HEK293 (cell line): ENCODE results near the gene ZFYVE28.

Source experiments
- CTCF ChIA-PET: fragments of 350-600 bp; formaldehyde crosslinking; extraction: SDS; loops from one replicate; lab custom pipeline; 2021; ENCODE audit warnings: antibody characterized with exemption; lab: Yijun Ruan, JAX
- POLR2A ChIA-PET: fragments of 300-600 bp; formaldehyde crosslinking; extraction: SDS; loops from one replicate; lab custom pipeline; 2020; ENCODE audit warnings: antibody characterized with exemption, inconsistent platforms; lab: Yijun Ruan, JAX
- H3K27ac ChIP-seq: fragments of 200-500 bp; sonication (Bioruptor generic); 2 replicates; pipeline ENCODE4 v1.5.1; 2014; ENCODE audit warnings: low read depth, low read length, control low read depth, inconsistent platforms; ENCODE audit errors: extremely low read depth
- H3K36me3 ChIP-seq, 2 experiments: fragments of 200-500 bp in 1 of 2; sonication (Bioruptor generic) in 1 of 2; 1 replicate in 1 of 2; 2 replicates in 1 of 2; pipeline ENCODE4 v1.5.1; 2014 to 2017; ENCODE audit warnings: inconsistent platforms in 2 of 2, low read length in 2 of 2; ENCODE audit not compliant: control insufficient read depth in 2 of 2, insufficient read depth in 1 of 2
- H3K4me1 ChIP-seq: fragments of 200-500 bp; sonication (Bioruptor generic); 2 replicates; pipeline ENCODE4 v1.5.1; 2014; ENCODE audit warnings: mild to moderate bottlenecking, low read length, inconsistent platforms; ENCODE audit not compliant: control insufficient read depth, insufficient read depth
- H3K4me3 ChIP-seq: 2 replicates; pipeline ENCODE4 v1.5.1; 2011; ENCODE audit warnings: low read depth, mild to moderate bottlenecking, control low read depth, low read length, moderate library complexity
- H3K9me3 ChIP-seq: fragments of 200-500 bp; sonication (Bioruptor generic); 2 replicates; pipeline ENCODE4 v1.5.1; 2014; ENCODE audit warnings: low read depth, low read length, inconsistent platforms; ENCODE audit not compliant: control insufficient read depth, insufficient read depth
- KLF9 ChIP-seq: fragments of 450-650 bp; formaldehyde crosslinking; IDR thresholded peaks from 2 replicates; pipeline ENCODE4 v1.5.1; 2016; ENCODE audit warnings: missing biosample characterization, missing genetic modification characterization, low read depth
- OVOL3 ChIP-seq: fragments of 450-650 bp; formaldehyde crosslinking; IDR thresholded peaks from 2 replicates; pipeline ENCODE4 v1.5.1; 2016; ENCODE audit warnings: missing biosample characterization, missing genetic modification characterization
- SALL2 ChIP-seq: fragments of 450-650 bp; formaldehyde crosslinking; IDR thresholded peaks from 2 replicates; pipeline ENCODE4 v1.5.0; 2017; ENCODE audit warnings: missing biosample characterization, mild to moderate bottlenecking, missing genetic modification characterization, borderline replicate concordance
- SCRT1 ChIP-seq: fragments of 450-650 bp; formaldehyde crosslinking; IDR thresholded peaks from 2 replicates; pipeline ENCODE4 v1.5.1; 2016; ENCODE audit warnings: missing biosample characterization, missing genetic modification characterization, borderline replicate concordance
- SCRT2 ChIP-seq: fragments of 450-650 bp; formaldehyde crosslinking; IDR thresholded peaks from 2 replicates; pipeline ENCODE4 v1.5.1; 2016; ENCODE audit warnings: missing biosample characterization, missing genetic modification characterization
- WT1 ChIP-seq: fragments of 450-650 bp; formaldehyde crosslinking; IDR thresholded peaks from 2 replicates; pipeline ENCODE4 v1.5.1; 2016; ENCODE audit warnings: missing biosample characterization, missing genetic modification characterization
- ZBTB17 ChIP-seq: fragments of 450-650 bp; formaldehyde crosslinking; IDR thresholded peaks from 2 replicates; pipeline ENCODE4 v1.5.1; 2016; ENCODE audit warnings: missing biosample characterization, missing genetic modification characterization
- ZFP37 ChIP-seq: fragments of 450-650 bp; formaldehyde crosslinking; IDR thresholded peaks from 2 replicates; pipeline ENCODE4 v1.5.1; 2016; ENCODE audit warnings: missing biosample characterization, missing genetic modification characterization
- ZNF121 ChIP-seq: fragments of 450-650 bp; formaldehyde crosslinking; IDR thresholded peaks from 2 replicates; pipeline ENCODE4 v1.5.1; 2016; ENCODE audit warnings: missing biosample characterization, missing genetic modification characterization
- ZNF174 ChIP-seq: fragments of 450-650 bp; formaldehyde crosslinking; IDR thresholded peaks from 2 replicates; pipeline ENCODE4 v1.5.0; 2017; ENCODE audit warnings: missing biosample characterization, mild to moderate bottlenecking, missing genetic modification characterization
- ZNF19 ChIP-seq: fragments of 450-650 bp; formaldehyde crosslinking; IDR thresholded peaks from 2 replicates; pipeline ENCODE4; 2016; ENCODE audit warnings: missing biosample characterization, missing genetic modification characterization, low read depth
- ZNF202 ChIP-seq: fragments of 450-650 bp; formaldehyde crosslinking; IDR thresholded peaks from 2 replicates; pipeline ENCODE4 v1.5.1; 2016; ENCODE audit warnings: missing biosample characterization, missing genetic modification characterization, borderline replicate concordance
- ZNF221 ChIP-seq: fragments of 450-650 bp; formaldehyde crosslinking; IDR thresholded peaks from 2 replicates; pipeline ENCODE4 v1.5.1; 2017; ENCODE audit warnings: missing biosample characterization, missing genetic modification characterization, borderline replicate concordance
- ZNF23 ChIP-seq: fragments of 450-650 bp; formaldehyde crosslinking; IDR thresholded peaks from 2 replicates; pipeline ENCODE4 v1.5.1; 2016; ENCODE audit warnings: missing biosample characterization, missing genetic modification characterization, borderline replicate concordance
- ZNF530 ChIP-seq: fragments of 450-650 bp; formaldehyde crosslinking; IDR thresholded peaks from 2 replicates; pipeline ENCODE4 v1.5.1; 2016; ENCODE audit warnings: low read depth, missing biosample characterization, missing genetic modification characterization
- ZNF585B ChIP-seq: fragments of 450-650 bp; formaldehyde crosslinking; IDR thresholded peaks from 2 replicates; pipeline ENCODE4 v1.5.1; 2016; ENCODE audit warnings: missing biosample characterization, missing genetic modification characterization
- ZNF624 ChIP-seq: fragments of 450-650 bp; formaldehyde crosslinking; IDR thresholded peaks from 2 replicates; pipeline ENCODE4 v1.5.1; 2017; ENCODE audit warnings: missing biosample characterization, missing genetic modification characterization
- TF ChIP-seq, protein P1 (sequence below): IDR thresholded peaks from 2 replicates; pipeline ENCODE4 v1.6.1; 2011; ENCODE audit warnings: mild to moderate bottlenecking, low read depth, low read length, borderline replicate concordance
- TF ChIP-seq, protein P2 (sequence below): fragments of 450-650 bp; formaldehyde crosslinking; IDR thresholded peaks from 2 replicates; pipeline ENCODE4 v1.5.1; 2016; ENCODE audit warnings: missing biosample characterization, missing genetic modification characterization
- TF ChIP-seq, protein P3 (sequence below): fragments of 450-650 bp; formaldehyde crosslinking; IDR thresholded peaks from 2 replicates; pipeline ENCODE4 v1.5.1; 2016; ENCODE audit warnings: missing biosample characterization, missing genetic modification characterization
- TF ChIP-seq, protein P4 (sequence below): fragments of 450-650 bp; formaldehyde crosslinking; IDR thresholded peaks from 2 replicates; pipeline ENCODE4 v1.5.1; 2017; ENCODE audit warnings: missing biosample characterization, missing genetic modification characterization
- TF ChIP-seq, protein P5 (sequence below): fragments of 450-650 bp; formaldehyde crosslinking; IDR thresholded peaks from 2 replicates; pipeline ENCODE4 v1.5.1; 2017; ENCODE audit warnings: missing biosample characterization, missing genetic modification characterization
- TF ChIP-seq, protein P6 (sequence below): fragments of 450-650 bp; formaldehyde crosslinking; IDR thresholded peaks from 2 replicates; pipeline ENCODE4 v1.5.1; 2016; ENCODE audit warnings: missing biosample characterization, missing genetic modification characterization

The ZFYVE28 gene

DNA sequence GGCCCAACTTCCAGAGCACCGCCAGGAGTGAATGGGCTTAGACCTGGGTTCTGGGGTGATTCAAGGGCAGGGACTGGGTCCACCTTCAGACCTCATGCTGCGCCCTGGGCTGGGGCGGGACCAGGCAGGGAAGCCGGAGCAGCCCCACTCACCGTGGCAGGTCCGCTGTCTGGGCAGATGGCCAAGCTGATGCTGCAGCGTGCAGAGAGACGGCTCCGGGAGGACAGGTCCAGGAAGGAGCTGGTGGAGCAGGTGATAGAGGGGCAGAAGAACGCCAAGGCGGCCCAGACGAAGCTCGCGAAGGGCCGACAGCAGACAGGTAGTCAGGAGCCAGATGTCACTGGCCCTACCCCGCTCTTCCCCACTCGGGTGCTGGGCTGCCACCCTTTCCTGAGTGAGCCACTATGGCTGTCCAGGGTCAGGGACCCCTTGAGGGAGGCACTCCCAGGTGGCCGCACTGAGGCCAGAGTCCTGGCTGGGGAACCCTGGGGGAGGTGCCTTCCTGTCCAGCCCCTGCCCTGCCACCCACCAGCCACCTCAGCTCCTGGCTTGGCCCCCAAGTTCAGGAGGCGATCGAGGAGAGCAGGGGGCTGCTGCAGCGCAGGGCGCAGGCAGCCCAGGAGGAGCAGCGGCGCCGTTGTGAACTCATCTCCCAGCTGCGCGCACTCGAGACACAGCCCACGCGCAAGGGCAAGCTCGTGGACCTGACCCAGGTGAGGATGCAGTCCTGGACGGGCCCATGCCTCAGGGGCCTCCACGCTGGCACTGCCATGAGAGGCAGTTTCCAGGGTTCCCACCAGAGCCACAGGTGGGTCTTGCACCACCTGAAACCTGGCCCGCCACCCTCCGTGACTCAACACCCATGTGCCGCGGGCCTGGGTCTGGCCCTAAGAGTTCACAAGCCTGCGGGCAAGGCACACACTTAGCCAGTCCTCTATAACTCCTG, 40.4 kb upstream of the ZFYVE28 start:
- H3K4me3 ChIP-seq: no peak overlapping the region
- ChIA-PET CTCF (no interaction called here), POLR2A (interaction anchor here (1.2 kb wide), 1 partner anchor 10 kb away, joined by 5 read pairs; the partner anchor contains the start of gene RNF4)
- no peaks in the 10 kb centered on the region for H3K36me3 ChIP-seq
- no peaks in the 10 kb centered on the region for H3K9me3 ChIP-seq
- H3K27ac ChIP-seq: no peak overlapping the region
- TF ChIP-seq SCRT1 (tag by site-specific recombination) (peak; percentile 50; the same call in 1 of the 2 replicates), ZNF174 (tag by site-specific recombination) (no peak), ZNF121 (tag by site-specific recombination) (no peak), ZNF530 (tag by site-specific recombination) (no peak), SCRT2 (tag by site-specific recombination) (peak; percentile 64), ZFP37 (tag by site-specific recombination) (no peak)
- TF ChIP-seq, protein P1, sequence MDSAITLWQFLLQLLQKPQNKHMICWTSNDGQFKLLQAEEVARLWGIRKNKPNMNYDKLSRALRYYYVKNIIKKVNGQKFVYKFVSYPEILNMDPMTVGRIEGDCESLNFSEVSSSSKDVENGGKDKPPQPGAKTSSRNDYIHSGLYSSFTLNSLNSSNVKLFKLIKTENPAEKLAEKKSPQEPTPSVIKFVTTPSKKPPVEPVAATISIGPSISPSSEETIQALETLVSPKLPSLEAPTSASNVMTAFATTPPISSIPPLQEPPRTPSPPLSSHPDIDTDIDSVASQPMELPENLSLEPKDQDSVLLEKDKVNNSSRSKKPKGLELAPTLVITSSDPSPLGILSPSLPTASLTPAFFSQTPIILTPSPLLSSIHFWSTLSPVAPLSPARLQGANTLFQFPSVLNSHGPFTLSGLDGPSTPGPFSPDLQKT: no peak
- TF ChIP-seq, protein P2, sequence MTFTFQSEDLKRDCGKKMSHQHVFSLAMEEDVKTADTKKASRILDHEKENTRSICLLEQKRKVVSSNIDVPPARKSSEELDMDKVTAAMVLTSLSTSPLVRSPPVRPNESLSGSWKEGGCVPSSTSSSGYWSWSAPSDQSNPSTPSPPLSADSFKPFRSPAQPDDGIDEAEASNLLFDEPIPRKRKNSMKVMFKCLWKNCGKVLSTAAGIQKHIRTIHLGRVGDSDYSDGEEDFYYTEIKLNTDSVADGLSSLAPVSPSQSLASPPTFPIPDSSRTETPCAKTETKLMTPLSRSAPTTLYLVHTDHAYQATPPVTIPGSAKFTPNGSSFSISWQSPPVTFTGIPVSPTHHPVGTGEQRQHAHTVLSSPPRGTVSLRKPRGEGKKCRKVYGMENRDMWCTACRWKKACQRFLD (tag by site-specific recombination): no peak
- TF ChIP-seq, protein P3, sequence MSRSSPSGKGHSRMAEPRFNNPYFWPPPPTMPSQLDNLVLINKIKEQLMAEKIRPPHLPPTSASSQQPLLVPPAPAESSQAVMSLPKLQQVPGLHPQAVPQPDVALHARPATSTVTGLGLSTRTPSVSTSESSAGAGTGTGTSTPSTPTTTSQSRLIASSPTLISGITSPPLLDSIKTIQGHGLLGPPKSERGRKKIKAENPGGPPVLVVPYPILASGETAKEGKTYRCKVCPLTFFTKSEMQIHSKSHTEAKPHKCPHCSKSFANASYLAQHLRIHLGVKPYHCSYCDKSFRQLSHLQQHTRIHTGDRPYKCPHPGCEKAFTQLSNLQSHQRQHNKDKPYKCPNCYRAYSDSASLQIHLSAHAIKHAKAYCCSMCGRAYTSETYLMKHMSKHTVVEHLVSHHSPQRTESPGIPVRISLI (tag by site-specific recombination): no peak
- TF ChIP-seq, protein P4, sequence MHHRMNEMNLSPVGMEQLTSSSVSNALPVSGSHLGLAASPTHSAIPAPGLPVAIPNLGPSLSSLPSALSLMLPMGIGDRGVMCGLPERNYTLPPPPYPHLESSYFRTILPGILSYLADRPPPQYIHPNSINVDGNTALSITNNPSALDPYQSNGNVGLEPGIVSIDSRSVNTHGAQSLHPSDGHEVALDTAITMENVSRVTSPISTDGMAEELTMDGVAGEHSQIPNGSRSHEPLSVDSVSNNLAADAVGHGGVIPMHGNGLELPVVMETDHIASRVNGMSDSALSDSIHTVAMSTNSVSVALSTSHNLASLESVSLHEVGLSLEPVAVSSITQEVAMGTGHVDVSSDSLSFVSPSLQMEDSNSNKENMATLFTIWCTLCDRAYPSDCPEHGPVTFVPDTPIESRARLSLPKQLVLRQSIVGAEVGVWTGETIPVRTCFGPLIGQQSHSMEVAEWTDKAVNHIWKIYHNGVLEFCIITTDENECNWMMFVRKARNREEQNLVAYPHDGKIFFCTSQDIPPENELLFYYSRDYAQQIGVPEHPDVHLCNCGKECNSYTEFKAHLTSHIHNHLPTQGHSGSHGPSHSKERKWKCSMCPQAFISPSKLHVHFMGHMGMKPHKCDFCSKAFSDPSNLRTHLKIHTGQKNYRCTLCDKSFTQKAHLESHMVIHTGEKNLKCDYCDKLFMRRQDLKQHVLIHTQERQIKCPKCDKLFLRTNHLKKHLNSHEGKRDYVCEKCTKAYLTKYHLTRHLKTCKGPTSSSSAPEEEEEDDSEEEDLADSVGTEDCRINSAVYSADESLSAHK (tag by site-specific recombination): peak; percentile 79
- TF ChIP-seq, protein P5, sequence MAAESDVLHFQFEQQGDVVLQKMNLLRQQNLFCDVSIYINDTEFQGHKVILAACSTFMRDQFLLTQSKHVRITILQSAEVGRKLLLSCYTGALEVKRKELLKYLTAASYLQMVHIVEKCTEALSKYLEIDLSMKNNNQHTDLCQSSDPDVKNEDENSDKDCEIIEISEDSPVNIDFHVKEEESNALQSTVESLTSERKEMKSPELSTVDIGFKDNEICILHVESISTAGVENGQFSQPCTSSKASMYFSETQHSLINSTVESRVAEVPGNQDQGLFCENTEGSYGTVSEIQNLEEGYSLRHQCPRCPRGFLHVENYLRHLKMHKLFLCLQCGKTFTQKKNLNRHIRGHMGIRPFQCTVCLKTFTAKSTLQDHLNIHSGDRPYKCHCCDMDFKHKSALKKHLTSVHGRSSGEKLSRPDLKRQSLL (tag by site-specific recombination): peak; percentile 74; the same call in 1 of the 2 replicates
- no peaks in the 10 kb centered on the region; the same call in 1 of the 2 replicates for H3K4me1 ChIP-seq

DNA sequence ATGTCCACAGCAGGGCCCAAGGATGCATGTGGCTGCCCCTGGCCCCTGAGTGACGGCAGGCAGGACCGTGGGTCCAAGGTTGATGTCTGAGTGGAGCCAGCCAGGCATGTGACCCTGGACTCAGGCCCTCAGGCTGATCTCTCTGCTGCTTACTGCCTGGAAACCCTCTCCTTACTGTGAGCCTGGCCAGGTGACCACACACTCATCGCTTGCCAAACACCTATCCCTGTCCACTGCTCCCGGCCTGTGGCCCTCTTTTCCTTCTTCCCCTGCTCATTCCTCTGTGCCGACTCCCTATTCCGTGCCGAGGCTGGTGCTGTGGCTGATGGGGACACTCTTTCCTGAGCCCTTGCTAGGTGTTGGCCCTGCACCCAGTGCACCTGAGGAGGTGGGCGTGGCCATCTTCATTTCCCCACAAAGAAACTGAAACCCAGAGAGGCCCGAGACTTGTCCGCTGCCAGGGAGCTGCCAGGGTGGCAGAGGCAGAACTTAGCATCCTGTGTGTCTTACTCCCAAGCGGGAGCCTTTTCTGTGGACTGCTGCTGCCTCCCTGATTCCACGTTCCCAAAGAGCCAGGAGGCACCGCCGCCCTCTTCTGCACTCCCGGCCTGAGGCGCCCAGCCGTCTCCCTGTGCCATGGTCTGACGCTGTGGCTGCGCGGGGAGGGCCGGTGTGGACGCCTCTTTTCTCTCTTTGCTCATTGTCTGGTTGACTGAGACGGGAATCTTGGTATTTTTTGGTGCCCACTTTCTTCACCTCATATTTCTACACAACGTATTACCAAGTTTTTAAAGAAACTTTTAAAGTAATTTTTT, 39.2 kb upstream of the ZFYVE28 start:
- POLR2A ChIA-PET: interaction anchor here (0.7 kb wide), 1 partner anchor 8 kb away, joined by 7 read pairs; no protein-coding TSS in a partner anchor
- TF ChIP-seq ZNF202 (tag by site-specific recombination) (no peak), ZNF23 (tag by site-specific recombination) (no peak), KLF9 (no peak), ZNF585B (tag by site-specific recombination) (no peak), WT1 (tag by site-specific recombination) (no peak), SALL2 (tag by site-specific recombination) (no peak), ZBTB17 (no peak), OVOL3 (tag by site-specific recombination) (no peak), ZNF19 (tag by site-specific recombination) (no peak), ZNF624 (tag by site-specific recombination) (no peak), ZNF221 (no peak)
- TF ChIP-seq, protein P6, sequence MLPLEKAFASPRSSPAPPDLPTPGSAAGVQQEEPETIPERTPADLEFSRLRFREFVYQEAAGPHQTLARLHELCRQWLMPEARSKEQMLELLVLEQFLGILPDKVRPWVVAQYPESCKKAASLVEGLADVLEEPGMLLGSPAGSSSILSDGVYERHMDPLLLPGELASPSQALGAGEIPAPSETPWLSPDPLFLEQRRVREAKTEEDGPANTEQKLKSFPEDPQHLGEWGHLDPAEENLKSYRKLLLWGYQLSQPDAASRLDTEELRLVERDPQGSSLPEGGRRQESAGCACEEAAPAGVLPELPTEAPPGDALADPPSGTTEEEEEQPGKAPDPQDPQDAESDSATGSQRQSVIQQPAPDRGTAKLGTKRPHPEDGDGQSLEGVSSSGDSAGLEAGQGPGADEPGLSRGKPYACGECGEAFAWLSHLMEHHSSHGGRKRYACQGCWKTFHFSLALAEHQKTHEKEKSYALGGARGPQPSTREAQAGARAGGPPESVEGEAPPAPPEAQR (tag by site-specific recombination): no peak

More for the DNA sequence above, 39.2 kb upstream of the ZFYVE28 start:
- H3K9me3 ChIP-seq: no peaks in the 10 kb centered on the region
- H3K4me3 ChIP-seq: no peak overlapping the region
- no peaks in the 10 kb centered on the region; the same call in 1 of the 2 replicates for H3K4me1 ChIP-seq
- CTCF ChIA-PET: interaction anchor here (0.6 to 0.7 kb wide), 2 partner anchors 8 to 231 kb away, joined by 3 to 6 read pairs; no protein-coding TSS in a partner anchor
- no peak overlapping the region for H3K27ac ChIP-seq
- H3K36me3 ChIP-seq: no peaks in the 10 kb centered on the region
